HepG2 (cell line): ENCODE measurements around the gene ZNF341. TPM values are rescaled to one million over a fixed set of nuclear protein-coding genes. Genes with fewer than 3 reads are reported as not detected.

Source experiments
- AKAP8 ChIP-seq: sonication (generic); formaldehyde crosslinking; IDR thresholded peaks from 2 replicates; pipeline ENCODE4 v1.5.1; 2020; ENCODE audit warnings: mild to moderate bottlenecking, missing genetic modification reagents
- ARNTL ChIP-seq: sonication (generic); formaldehyde crosslinking; IDR thresholded peaks from 2 replicates; pipeline ENCODE4 v1.4.0; 2020; ENCODE audit warnings: mild to moderate bottlenecking, missing genetic modification reagents
- DRAP1 ChIP-seq: IDR thresholded peaks from 2 replicates; pipeline ENCODE4 v1.6.1; 2016; ENCODE audit warnings: missing genetic modification reagents, missing compliant biosample characterization
- FOXM1 ChIP-seq: sonication (generic); formaldehyde crosslinking; IDR thresholded peaks from 2 replicates; pipeline ENCODE4 v1.5.0; 2020; ENCODE audit warnings: missing genetic modification reagents
- HOMEZ ChIP-seq: IDR thresholded peaks from 2 replicates; pipeline ENCODE4 v1.6.1; 2016; ENCODE audit warnings: low read depth
- HOXA9 ChIP-seq: sonication (generic); formaldehyde crosslinking; IDR thresholded peaks from 2 replicates; pipeline ENCODE4 v1.8.1; 2022; ENCODE audit warnings: missing genetic modification reagents, mild to moderate bottlenecking, moderate library complexity, borderline replicate concordance
- RXRB ChIP-seq: IDR thresholded peaks from 2 replicates; pipeline ENCODE4 v1.6.1; 2016; ENCODE audit warnings: borderline replicate concordance, missing genetic modification reagents, missing compliant biosample characterization
- SAP130 ChIP-seq: IDR thresholded peaks from 2 replicates; pipeline ENCODE4 v1.6.1; 2016; ENCODE audit warnings: low read depth
- SP140L ChIP-seq: sonication (generic); formaldehyde crosslinking; IDR thresholded peaks from 2 replicates; pipeline ENCODE4 v1.4.0; 2020; ENCODE audit warnings: missing genetic modification reagents, borderline replicate concordance
- ZBTB42 ChIP-seq: sonication (generic); formaldehyde crosslinking; IDR thresholded peaks from 2 replicates; pipeline ENCODE4 v1.5.0; 2020; ENCODE audit warnings: mild to moderate bottlenecking, missing genetic modification reagents
- ZBTB49 ChIP-seq: sonication (generic); formaldehyde crosslinking; IDR thresholded peaks from 2 replicates; pipeline ENCODE4 v1.4.0; 2020; ENCODE audit warnings: missing genetic modification reagents, borderline replicate concordance
- ZKSCAN8 ChIP-seq: IDR thresholded peaks from 2 replicates; pipeline ENCODE4 v1.6.1; 2016; ENCODE audit warnings: borderline replicate concordance, missing genetic modification reagents, missing compliant biosample characterization
- ZNF205 ChIP-seq: IDR thresholded peaks from 2 replicates; pipeline ENCODE4 v1.6.1; 2018; ENCODE audit warnings: missing biosample characterization, missing genetic modification reagents
- ZNF276 ChIP-seq: sonication (generic); formaldehyde crosslinking; IDR thresholded peaks from 2 replicates; pipeline ENCODE4 v1.4.0; 2020; ENCODE audit warnings: mild to moderate bottlenecking, low read depth, missing genetic modification reagents
- ZNF326 ChIP-seq: sonication (generic); formaldehyde crosslinking; IDR thresholded peaks from 2 replicates; pipeline ENCODE4 v1.4.0; 2020; ENCODE audit warnings: missing genetic modification reagents, borderline replicate concordance
- ZNF335 ChIP-seq: sonication (generic); formaldehyde crosslinking; IDR thresholded peaks from 2 replicates; pipeline ENCODE4 v1.4.0; 2020; ENCODE audit warnings: missing genetic modification reagents
- ZNF34 ChIP-seq: sonication (generic); formaldehyde crosslinking; IDR thresholded peaks from 2 replicates; pipeline ENCODE4 v1.4.0; 2020; ENCODE audit warnings: mild to moderate bottlenecking, missing genetic modification reagents, borderline replicate concordance
- ZNF547 ChIP-seq: sonication (generic); formaldehyde crosslinking; IDR thresholded peaks from 2 replicates; pipeline ENCODE4 v1.5.1; 2020; ENCODE audit warnings: mild to moderate bottlenecking, missing genetic modification reagents
- ZNF691 ChIP-seq: sonication (generic); formaldehyde crosslinking; IDR thresholded peaks from 2 replicates; pipeline ENCODE4 v1.4.0; 2020; ENCODE audit warnings: missing genetic modification reagents, low read depth, mild to moderate bottlenecking, borderline replicate concordance
- ZNF891 ChIP-seq: sonication (generic); formaldehyde crosslinking; IDR thresholded peaks from 2 replicates; pipeline ENCODE4 v1.5.0; 2020; ENCODE audit warnings: mild to moderate bottlenecking, missing genetic modification reagents
- polyA plus RNA-seq, 8 experiments: library from polyadenylated mRNA; depleted of rRNA in 3 of 8; stranded (reverse) in 7 of 8; unstranded in 1 of 8; fragments of >200 nt; fragmentation: Illumina TruSeq in 4 of 8; extraction: Trizol in 4 of 8; gene quantifications; 2 replicates each; pipeline versions ENCODE4 v1.2.1 to v1.2.3, GENCODE V29; 2011 to 2016; ENCODE audit warnings: low read depth in 4 of 8, missing spikeins in 1 of 8, mixed read lengths in 1 of 8; ENCODE audit not compliant: insufficient read depth in 1 of 8
- total RNA-seq, 5 experiments: library from RNA; depleted of rRNA; stranded (reverse); fragments of >200 nt; fragmentation: Illumina TruSeq; extraction: Trizol; gene quantifications; 2 replicates each; pipeline ENCODE4 v1.2.3, GENCODE V29; 2016; ENCODE audit warnings: low read depth in 1 of 5

ZNF341 gene
- total and polyA plus RNA-seq, 2 of the 13 experiments (the other 11 are each of a cell fraction or from before 2014, with no cell fraction given): 1.1 to 2.2 TPM

GRCh38 chr20:33686100-33686983 is 45.5 kb upstream of the ZNF341 start, which contains the start of gene E2F1 (continued):
- peak; percentile 60; the same call in 1 of the 2 replicates for TF ChIP-seq SP140L
- peak; percentile 51; the same call in 1 of the 2 replicates for TF ChIP-seq ZKSCAN8 (CRISPR knock-in tag)
- TF ChIP-seq ZBTB49 (CRISPR knock-in tag): peak; percentile 71; the same call in 1 of the 2 replicates
- TF ChIP-seq RXRB: no peak; the same call in 1 of the 2 replicates
- TF ChIP-seq ZNF34 (CRISPR knock-in tag): no peak; the same call in 1 of the 2 replicates
- TF ChIP-seq ZNF547 (CRISPR knock-in tag): peak; percentile 71; the same call in 1 of the 2 replicates
- TF ChIP-seq ZNF691: no peak
- no peak for TF ChIP-seq ZNF276
- TF ChIP-seq DRAP1 (CRISPR knock-in tag): peak; percentile 89
- TF ChIP-seq ARNTL (CRISPR knock-in tag): peak; percentile 67; the same call in 1 of the 2 replicates
- no peak for TF ChIP-seq ZBTB42 (CRISPR knock-in tag)
- TF ChIP-seq ZNF335 (CRISPR knock-in tag): no peak
- TF ChIP-seq FOXM1 (CRISPR knock-in tag): peak; percentile 86; the same call in 1 of the 2 replicates
- no peak for TF ChIP-seq ZNF326 (CRISPR knock-in tag)
- peak; percentile 99 for TF ChIP-seq SAP130 (CRISPR knock-in tag)
- no peak for TF ChIP-seq HOMEZ
- no peak for TF ChIP-seq AKAP8 (CRISPR knock-in tag)
- peak; percentile 76; the same call in 1 of the 2 replicates for TF ChIP-seq ZNF205
- TF ChIP-seq HOXA9 (CRISPR knock-in tag): peak; percentile 98
- no peak; the same call in 1 of the 2 replicates for TF ChIP-seq ZNF891 (CRISPR knock-in tag)
